ENCODE results near the gene PRSS57.

The PRSS57 gene

DNA sequence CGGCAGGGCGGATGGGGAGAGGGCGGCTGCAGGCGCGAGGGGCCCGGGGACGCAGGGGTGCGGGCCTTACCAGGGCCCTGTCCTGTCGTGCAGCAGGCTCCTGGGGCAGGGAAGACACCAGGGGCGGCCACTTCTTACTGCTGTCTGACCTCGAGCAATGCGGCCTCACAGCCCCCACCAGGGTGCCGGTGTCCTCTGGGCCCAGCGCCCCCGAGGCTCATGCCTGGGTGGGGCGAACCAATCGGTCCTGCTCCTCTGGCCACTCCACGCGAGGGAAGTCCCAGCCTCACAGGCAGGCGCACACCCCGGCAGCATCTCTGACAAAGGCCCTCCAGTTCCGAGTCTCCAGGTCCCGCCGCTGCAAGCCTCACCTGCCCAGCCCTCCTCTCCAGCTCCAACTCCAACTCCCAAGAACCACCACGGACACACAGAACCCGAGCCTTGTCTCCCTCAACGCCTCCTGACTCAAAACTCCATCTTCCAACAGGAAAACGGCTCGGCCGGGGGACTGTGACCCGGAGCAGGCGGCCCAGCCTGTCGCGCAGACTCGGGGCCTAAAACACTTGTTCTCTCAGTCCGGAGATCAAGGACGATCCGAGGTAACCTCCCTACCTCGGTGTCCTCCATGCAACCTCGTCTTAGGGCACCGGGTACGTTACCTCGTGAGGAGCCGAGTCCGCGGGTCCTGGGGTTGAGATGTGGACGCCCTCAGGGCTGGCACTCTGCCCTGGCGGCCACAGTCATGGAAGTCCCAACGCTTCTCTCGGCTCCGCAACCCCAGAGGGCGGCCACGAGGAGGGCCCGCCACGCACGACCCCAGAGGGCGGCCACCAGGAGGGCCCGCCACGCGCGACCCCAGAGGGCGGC, 49.1 kb downstream of the PRSS57 start:
- peaks cover 8% of the 10 kb centered on the region for H3K36me3 ChIP-seq (ENCODE audit: control insufficient read depth, insufficient read depth, low read length)
- H3K27ac ChIP-seq (ENCODE audit: low read depth, low read length) = no peak overlapping the region
- no peak overlapping the region for H3K9ac ChIP-seq (ENCODE audit: low read length)
- DNase-seq = no peak
- WGBS (ENCODE audit: extremely low coverage, insufficient coverage, low lambda C conversion rate) = no CpG with 5 or more reads among the region's 62 CpGs
- H2AK5ac ChIP-seq (ENCODE audit: low read length) = no peak overlapping the region
- H3K27me3 ChIP-seq (ENCODE audit: insufficient read depth, low read length, poor library complexity) = no peaks in the 10 kb centered on the region
- H3K4me3 ChIP-seq (ENCODE audit: low read length) = no peak overlapping the region
- no peak overlapping the region for H2BK120ac ChIP-seq (ENCODE audit: low read depth, low read length)
- H4K8ac ChIP-seq (ENCODE audit: low read depth, low read length) = no peak overlapping the region
- no peak overlapping the region for H2BK15ac ChIP-seq (replicated peaks; ENCODE audit: low read depth)
- H3K18ac ChIP-seq (ENCODE audit: low read length) = no peak overlapping the region
- H3K4me2 ChIP-seq (ENCODE audit: low read length) = no peak overlapping the region
- no peak overlapping the region for H3K23ac ChIP-seq (ENCODE audit: low read length)
- no peak overlapping the region for H3K56ac ChIP-seq (ENCODE audit: low read length)
- no peak overlapping the region for H2BK5ac ChIP-seq (ENCODE audit: low read length)
- no peaks in the 10 kb centered on the region for H3K79me1 ChIP-seq (ENCODE audit: low read length)
- no peaks in the 10 kb centered on the region for H3K79me2 ChIP-seq (ENCODE audit: control insufficient read depth, insufficient read depth, low read length)
- H3K4ac ChIP-seq (ENCODE audit: low read depth, low read length) = no peak overlapping the region
- H4K5ac ChIP-seq (ENCODE audit: low read length) = no peak overlapping the region
- H3K4me1 ChIP-seq (ENCODE audit: control insufficient read depth, low read depth, low read length) = no peaks in the 10 kb centered on the region

DNA sequence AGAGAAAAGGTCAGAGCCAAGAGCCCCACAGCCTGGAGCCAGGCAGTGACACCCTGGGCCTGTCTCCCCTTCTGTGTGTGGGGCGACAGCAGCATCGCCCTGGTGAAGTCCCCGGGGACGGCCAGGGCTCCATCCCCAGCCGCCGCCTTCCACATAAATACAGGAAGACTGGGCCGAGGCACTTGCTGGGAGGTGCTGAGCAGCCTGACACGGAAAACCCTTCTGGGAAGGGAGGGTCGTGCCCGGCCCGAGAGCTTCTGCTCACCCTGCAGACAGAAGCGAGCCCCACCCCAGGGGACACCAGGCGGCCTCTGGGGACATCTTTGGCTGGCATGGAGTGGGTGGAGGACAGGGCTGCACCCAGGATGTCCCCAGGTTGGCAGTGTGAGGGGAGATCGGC, 50.5 kb downstream of the PRSS57 start:
- WGBS (ENCODE audit: extremely low coverage, insufficient coverage, low lambda C conversion rate) = no CpG with 5 or more reads among the region's 14 CpGs
- H3K79me1 ChIP-seq (ENCODE audit: low read length) = no peaks in the 10 kb centered on the region
- H2BK15ac ChIP-seq (replicated peaks; ENCODE audit: low read depth) = no peak overlapping the region
- no peak overlapping the region for H3K4me2 ChIP-seq (ENCODE audit: low read length)
- no peaks in the 10 kb centered on the region for H3K4me1 ChIP-seq (ENCODE audit: control insufficient read depth, low read depth, low read length)
- no peak overlapping the region for H2AK5ac ChIP-seq (ENCODE audit: low read length)
- H2BK120ac ChIP-seq (ENCODE audit: low read depth, low read length) = no peak overlapping the region
- no peak overlapping the region for H3K18ac ChIP-seq (ENCODE audit: low read length)
- H3K23ac ChIP-seq (ENCODE audit: low read length) = no peak overlapping the region
- H4K8ac ChIP-seq (ENCODE audit: low read depth, low read length) = no peak overlapping the region
- H2BK5ac ChIP-seq (ENCODE audit: low read length) = no peak overlapping the region
- no peak overlapping the region for H3K4ac ChIP-seq (ENCODE audit: low read depth, low read length)
- H3K56ac ChIP-seq (ENCODE audit: low read length) = no peak overlapping the region
- no peaks in the 10 kb centered on the region for H3K79me2 ChIP-seq (ENCODE audit: control insufficient read depth, insufficient read depth, low read length)
- H3K36me3 ChIP-seq (ENCODE audit: control insufficient read depth, insufficient read depth, low read length) = peaks cover 8% of the 10 kb centered on the region
- no peaks in the 10 kb centered on the region for H3K27me3 ChIP-seq (ENCODE audit: insufficient read depth, low read length, poor library complexity)
- no peak overlapping the region for H3K27ac ChIP-seq (ENCODE audit: low read depth, low read length)
- no peak for DNase-seq
- no peak overlapping the region for H4K5ac ChIP-seq (ENCODE audit: low read length)
- H3K9ac ChIP-seq (ENCODE audit: low read length) = no peak overlapping the region
- H3K4me3 ChIP-seq (ENCODE audit: low read length) = no peak overlapping the region

DNA sequence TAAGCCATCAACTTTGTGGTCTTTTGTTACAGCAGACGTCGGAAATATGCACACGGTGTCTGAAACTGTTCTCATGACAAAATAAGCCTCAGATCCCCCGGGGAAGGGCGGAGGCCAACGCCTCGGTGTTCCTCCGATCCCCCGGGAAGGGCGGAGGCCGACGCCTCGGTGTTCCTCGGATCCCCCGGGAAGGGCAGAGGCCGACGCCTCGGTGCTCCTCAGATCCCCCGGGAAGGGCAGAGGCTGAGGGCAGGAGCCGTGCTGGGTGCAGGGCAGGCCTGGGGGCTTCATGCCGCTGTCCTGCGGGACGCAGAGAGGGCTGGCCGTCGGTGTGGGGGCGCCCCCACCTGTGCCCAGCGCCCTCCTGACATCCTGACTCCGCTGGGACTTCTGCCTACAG, 50.9 kb downstream of the PRSS57 start:
- Histone ChIP-seq H3K27me3 (ENCODE audit: insufficient read depth, low read length, poor library complexity) (no peaks in the 10 kb centered on the region), H3K18ac (ENCODE audit: low read length) (no peak overlapping the region), H2BK120ac (ENCODE audit: low read depth, low read length) (no peak overlapping the region), H3K4me1 (ENCODE audit: control insufficient read depth, low read depth, low read length) (no peaks in the 10 kb centered on the region), H2BK15ac (replicated peaks; ENCODE audit: low read depth) (no peak overlapping the region), H4K8ac (ENCODE audit: low read depth, low read length) (no peak overlapping the region), H3K4me2 (ENCODE audit: low read length) (no peak overlapping the region), H3K79me2 (ENCODE audit: control insufficient read depth, insufficient read depth, low read length) (no peaks in the 10 kb centered on the region), H3K36me3 (ENCODE audit: control insufficient read depth, insufficient read depth, low read length) (peaks cover 6% of the 10 kb centered on the region), H4K5ac (ENCODE audit: low read length) (no peak overlapping the region), H3K4me3 (ENCODE audit: low read length) (no peak overlapping the region), H3K9ac (ENCODE audit: low read length) (no peak overlapping the region), H3K56ac (ENCODE audit: low read length) (no peak overlapping the region), H3K27ac (ENCODE audit: low read depth, low read length) (no peak overlapping the region), H3K4ac (ENCODE audit: low read depth, low read length) (no peak overlapping the region), H2BK5ac (ENCODE audit: low read length) (no peak overlapping the region), H3K79me1 (ENCODE audit: low read length) (no peaks in the 10 kb centered on the region), H3K23ac (ENCODE audit: low read length) (no peak overlapping the region), H2AK5ac (ENCODE audit: low read length) (no peak overlapping the region)
- WGBS (ENCODE audit: extremely low coverage, insufficient coverage, low lambda C conversion rate) = no CpG with 5 or more reads among the region's 28 CpGs
- no peak for DNase-seq

DNA sequence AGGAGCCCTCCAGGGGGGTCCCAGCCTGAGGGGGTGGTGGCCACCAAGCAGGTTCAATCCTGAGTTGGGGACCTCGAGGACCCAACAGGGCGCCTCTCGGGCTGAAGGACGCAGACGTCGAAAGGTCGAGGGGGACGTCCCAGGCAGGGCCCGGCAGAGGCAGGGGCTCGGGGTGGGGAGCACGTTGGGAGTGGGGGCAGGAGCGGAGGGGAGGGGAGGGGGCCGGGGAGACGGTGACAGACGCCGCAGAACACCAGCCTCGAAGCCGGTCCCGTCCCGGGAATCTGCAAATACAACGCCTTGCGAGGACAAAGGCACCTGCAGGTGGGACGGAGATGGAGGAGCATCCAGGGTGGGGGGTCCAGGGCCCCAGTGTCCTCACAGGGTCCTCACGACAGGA, 51.5 kb downstream of the PRSS57 start:
- H3K4ac ChIP-seq (ENCODE audit: low read depth, low read length) = no peak overlapping the region
- no peaks in the 10 kb centered on the region for H3K27me3 ChIP-seq (ENCODE audit: insufficient read depth, low read length, poor library complexity)

DNA sequence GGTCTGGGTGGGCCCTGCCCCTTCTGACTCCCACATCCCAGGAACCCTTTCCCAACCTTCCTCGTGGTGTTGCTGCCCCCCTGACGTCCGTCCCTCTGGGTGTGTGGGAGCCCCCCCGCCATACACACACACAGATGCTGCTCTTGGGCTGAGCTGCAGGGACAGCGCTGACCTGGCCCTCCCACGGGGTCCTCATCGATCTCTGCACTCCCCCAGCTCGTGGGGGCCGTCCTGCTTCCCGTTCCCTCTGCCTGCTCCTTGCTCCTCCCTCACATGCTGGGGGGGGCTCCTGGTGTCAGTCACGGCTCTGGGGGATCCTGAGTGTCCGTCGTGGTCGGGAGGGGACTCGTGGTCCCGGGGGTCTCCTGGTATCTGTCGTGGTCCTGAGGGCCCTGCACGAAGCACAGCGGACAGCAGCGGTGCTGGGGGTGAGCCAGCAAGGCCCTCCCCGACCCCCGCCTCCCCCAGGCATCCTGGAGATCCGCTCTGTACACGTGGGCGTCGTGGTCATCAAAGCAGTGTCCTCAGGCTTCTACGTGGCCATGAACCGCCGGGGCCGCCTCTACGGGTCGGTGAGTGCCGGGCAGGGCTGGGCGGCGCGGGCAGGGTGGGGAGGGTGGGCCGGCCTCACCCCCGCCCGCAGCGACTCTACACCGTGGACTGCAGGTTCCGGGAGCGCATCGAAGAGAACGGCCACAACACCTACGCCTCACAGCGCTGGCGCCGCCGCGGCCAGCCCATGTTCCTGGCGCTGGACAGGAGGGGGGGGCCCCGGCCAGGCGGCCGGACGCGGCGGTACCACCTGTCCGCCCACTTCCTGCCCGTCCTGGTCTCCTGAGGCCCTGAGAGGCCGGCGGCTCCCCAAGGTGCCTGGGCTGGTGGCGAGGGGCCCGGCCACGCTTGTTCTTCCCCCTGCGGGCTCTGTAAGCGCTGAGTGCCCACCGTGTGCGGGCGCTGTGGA, 52.2 kb downstream of the PRSS57 start:
- no peak overlapping the region for H3K4me3 ChIP-seq (ENCODE audit: low read length)
- H2BK5ac ChIP-seq (ENCODE audit: low read length) = no peak overlapping the region
- no peaks in the 10 kb centered on the region for H3K27me3 ChIP-seq (ENCODE audit: insufficient read depth, low read length, poor library complexity)
- H3K27ac ChIP-seq (ENCODE audit: low read depth, low read length) = no peak overlapping the region
- H4K8ac ChIP-seq (ENCODE audit: low read depth, low read length) = no peak overlapping the region
- H2AK5ac ChIP-seq (ENCODE audit: low read length) = no peak overlapping the region
- no peak overlapping the region for H2BK120ac ChIP-seq (ENCODE audit: low read depth, low read length)
- peaks cover 6% of the 10 kb centered on the region for H3K36me3 ChIP-seq (ENCODE audit: control insufficient read depth, insufficient read depth, low read length)
- no peaks in the 10 kb centered on the region for H3K4me1 ChIP-seq (ENCODE audit: control insufficient read depth, low read depth, low read length)
- no peaks in the 10 kb centered on the region for H3K79me2 ChIP-seq (ENCODE audit: control insufficient read depth, insufficient read depth, low read length)
- H3K9ac ChIP-seq (ENCODE audit: low read length) = no peak overlapping the region
- no peak overlapping the region for H2BK15ac ChIP-seq (replicated peaks; ENCODE audit: low read depth)
- no peak overlapping the region for H3K4ac ChIP-seq (ENCODE audit: low read depth, low read length)
- no peak overlapping the region for H3K23ac ChIP-seq (ENCODE audit: low read length)
- H3K4me2 ChIP-seq (ENCODE audit: low read length) = no peak overlapping the region
- H4K5ac ChIP-seq (ENCODE audit: low read length) = no peak overlapping the region
- no peak for DNase-seq
- no peaks in the 10 kb centered on the region for H3K79me1 ChIP-seq (ENCODE audit: low read length)
- H3K56ac ChIP-seq (ENCODE audit: low read length) = no peak overlapping the region
- no CpG with 5 or more reads among the region's 70 CpGs for WGBS (ENCODE audit: extremely low coverage, insufficient coverage, low lambda C conversion rate)
- no peak overlapping the region for H3K18ac ChIP-seq (ENCODE audit: low read length)

More for the DNA sequence above, 51.5 kb downstream of the PRSS57 start:
- Histone ChIP-seq H3K79me2 (ENCODE audit: control insufficient read depth, insufficient read depth, low read length) (no peaks in the 10 kb centered on the region), H3K9ac (ENCODE audit: low read length) (no peak overlapping the region), H3K79me1 (ENCODE audit: low read length) (no peaks in the 10 kb centered on the region), H2BK120ac (ENCODE audit: low read depth, low read length) (no peak overlapping the region), H3K18ac (ENCODE audit: low read length) (no peak overlapping the region), H3K23ac (ENCODE audit: low read length) (no peak overlapping the region), H3K56ac (ENCODE audit: low read length) (no peak overlapping the region), H3K36me3 (ENCODE audit: control insufficient read depth, insufficient read depth, low read length) (peaks cover 6% of the 10 kb centered on the region), H2BK15ac (replicated peaks; ENCODE audit: low read depth) (no peak overlapping the region), H3K27ac (ENCODE audit: low read depth, low read length) (no peak overlapping the region), H2AK5ac (ENCODE audit: low read length) (no peak overlapping the region), H2BK5ac (ENCODE audit: low read length) (no peak overlapping the region), H3K4me2 (ENCODE audit: low read length) (no peak overlapping the region), H3K4me3 (ENCODE audit: low read length) (no peak overlapping the region), H4K5ac (ENCODE audit: low read length) (no peak overlapping the region), H3K4me1 (ENCODE audit: control insufficient read depth, low read depth, low read length) (no peaks in the 10 kb centered on the region), H4K8ac (ENCODE audit: low read depth, low read length) (no peak overlapping the region)
- WGBS (ENCODE audit: extremely low coverage, insufficient coverage, low lambda C conversion rate) = no CpG with 5 or more reads among the region's 24 CpGs
- DNase-seq = no peak
